A673 (cell line): ENCODE results near the gene FAAP100. TPM values are rescaled to one million over a fixed set of nuclear protein-coding genes. Genes with fewer than 3 reads are reported as not detected.

Experiments
- BruUV-seq: library from RNA; stranded (reverse); fragments of 400-500 nt; replicated peaks from 2 replicates; lab custom pipeline; 2021; lab: Mats Ljungman, UMichigan
- CTCF ChIA-PET: fragments of 300-600 bp; sonication (Branson Sonifier 250); formaldehyde crosslinking; loops from one replicate; lab custom pipeline; 2022; ENCODE audit warnings: antibody characterized with exemption; lab: Charles Lee
- POLR2A ChIA-PET: fragments of 300-600 bp; sonication (Branson Sonifier 250); formaldehyde crosslinking; loops from one replicate; lab custom pipeline; 2022; ENCODE audit warnings: antibody characterized with exemption; ENCODE audit not compliant: low non-redundant PET; lab: Charles Lee
- DNase-seq: peaks from one replicate; pipeline ENCODE4 v3.0.0-alpha.2; 2015; ENCODE audit warnings: low spot score
- H3K27ac ChIP-seq: fragments of 200-600 bp; sonication (generic); 2 replicates; pipeline ENCODE4 v1.5.1; 2016; ENCODE audit warnings: mixed run types, low read depth, mild to moderate bottlenecking, mixed read lengths, antibody characterized with exemption, low read length; ENCODE audit not compliant: poor library complexity, severe bottlenecking
- H3K27me3 ChIP-seq: fragments of 200-600 bp; sonication (generic); replicated peaks from 2 replicates; pipeline ENCODE4 v1.6.1; 2017; ENCODE audit warnings: mixed run types, low read depth, mild to moderate bottlenecking, mixed read lengths, antibody characterized with exemption, low read length; ENCODE audit not compliant: insufficient read depth, poor library complexity
- H3K36me3 ChIP-seq: fragments of 200-600 bp; sonication (generic); 2 replicates; pipeline ENCODE4 v1.6.1; 2016; ENCODE audit warnings: mixed run types, mild to moderate bottlenecking, mixed read lengths, antibody characterized with exemption, low read length; ENCODE audit not compliant: insufficient read depth, poor library complexity, severe bottlenecking
- H3K4me1 ChIP-seq: fragments of 200-600 bp; sonication (generic); 2 replicates; pipeline ENCODE4 v1.6.1; 2017; ENCODE audit warnings: mixed run types, mild to moderate bottlenecking, mixed read lengths, antibody characterized with exemption, low read length; ENCODE audit not compliant: insufficient read depth, poor library complexity, severe bottlenecking
- H3K4me3 ChIP-seq: fragments of 200-600 bp; sonication (generic); 2 replicates; pipeline ENCODE4 v1.5.1; 2016; ENCODE audit warnings: low read depth, mixed run types, mild to moderate bottlenecking, mixed read lengths, low read length; ENCODE audit not compliant: poor library complexity, severe bottlenecking
- H3K9me3 ChIP-seq: fragments of 200-600 bp; sonication (generic); 2 replicates; pipeline ENCODE4 v1.6.1; 2016; ENCODE audit warnings: mixed run types, low read depth, mild to moderate bottlenecking, mixed read lengths, antibody characterized with exemption, low read length; ENCODE audit not compliant: poor library complexity, severe bottlenecking
- CTCF ChIP-seq: fragments of 300-800, 200-600 bp; sonication (generic); conservative IDR thresholded peaks from 2 replicates; pipeline ENCODE4 v1.5.1; 2017; ENCODE audit warnings: low read depth, mild to moderate bottlenecking, antibody characterized with exemption, low read length, moderate library complexity, mixed read lengths
- EZH2 ChIP-seq: fragments of 200-600 bp; sonication (generic); IDR thresholded peaks from 2 replicates; pipeline ENCODE4 v1.6.1; 2017; ENCODE audit warnings: borderline replicate concordance, low read depth, mild to moderate bottlenecking, mixed read lengths, antibody characterized with exemption, low read length; ENCODE audit not compliant: poor library complexity, severe bottlenecking
- intact Hi-C: fragments of 100-400 bp; cut with micrococcal nuclease; formaldehyde crosslinking; loops from one replicate; pipeline ENCODE4 v1.10.0; 2022; ENCODE audit not compliant: unreplicated experiment
- total RNA-seq: library from RNA; stranded (reverse); gene quantifications from 2 replicates; pipeline ENCODE4 v1.2.3, GENCODE V29; 2021

FAAP100 gene
- total RNA-seq, 1 experiment from 2014 or later: 49.4 TPM

GRCh38 chr17:81509972-81510784, 42.0 kb downstream of the FAAP100 start:
- intact Hi-C loops: loop anchor here (10.0 kb wide), 1 partner anchor 95 kb away; no protein-coding TSS in a partner anchor
- DNase-seq: no peak
- Histone ChIP-seq H3K27me3 (no peaks in the 10 kb centered on the region), H3K9me3 (no peaks in the 10 kb centered on the region), H3K36me3 (peaks cover 32% of the 10 kb centered on the region), H3K4me3 (peak overlapping the region; percentile 79), H3K27ac (peak overlapping the region; percentile 99), H3K4me1 (peaks cover 14% of the 10 kb centered on the region)
- no TSS peak for BruUV-seq
- CTCF ChIA-PET: no interaction called here
- POLR2A ChIA-PET: no interaction called here
- TF ChIP-seq EZH2 (no peak), CTCF (no peak)

GRCh38 chr17:81509207-81509971, 42.8 kb downstream of the FAAP100 start:
- ChIA-PET POLR2A (interaction anchor here (0.7 kb wide), 1 partner anchor 80 kb away, joined by 4 read pairs; no protein-coding TSS in a partner anchor), CTCF (no interaction called here)
- no TSS peak for BruUV-seq
- Histone ChIP-seq H3K4me1 (peaks cover 12% of the 10 kb centered on the region), H3K27ac (peak overlapping the region; percentile 14), H3K9me3 (no peaks in the 10 kb centered on the region), H3K27me3 (no peaks in the 10 kb centered on the region), H3K4me3 (peak overlapping the region; percentile 79), H3K36me3 (peaks cover 32% of the 10 kb centered on the region)
- no peak for TF ChIP-seq CTCF
- TF ChIP-seq EZH2: no peak
- intact Hi-C loops: no loop called here
- no peak for DNase-seq

GRCh38 chr17:81508639-81509206, 43.4 kb downstream of the FAAP100 start:
- Histone ChIP-seq H3K9me3 (no peaks in the 10 kb centered on the region), H3K27me3 (no peaks in the 10 kb centered on the region), H3K36me3 (peaks cover 32% of the 10 kb centered on the region), H3K4me1 (peaks cover 9% of the 10 kb centered on the region), H3K27ac (peak overlapping the region; percentile 9), H3K4me3 (peak overlapping the region; percentile 79)
- DNase-seq: no peak
- intact Hi-C loops: no loop called here
- TF ChIP-seq CTCF (no peak), EZH2 (no peak)
- ChIA-PET POLR2A (interaction anchor here (0.6 to 0.7 kb wide), 3 partner anchors 12 to 79 kb away, joined by 4 to 7 read pairs (median 4); no protein-coding TSS in a partner anchor), CTCF (no interaction called here)
- no TSS peak for BruUV-seq
